Measurements from ENCODE around the gene GSS. TPM values are rescaled to one million over a fixed set of nuclear protein-coding genes. Genes with fewer than 3 reads are reported as not detected.
A peak's percentile ranks its signal among the peaks of the same experiment; 100 is the strongest.

GSS gene
- total RNA-seq, 1 experiment from 2014 or later, result 110 TPM

DNA sequence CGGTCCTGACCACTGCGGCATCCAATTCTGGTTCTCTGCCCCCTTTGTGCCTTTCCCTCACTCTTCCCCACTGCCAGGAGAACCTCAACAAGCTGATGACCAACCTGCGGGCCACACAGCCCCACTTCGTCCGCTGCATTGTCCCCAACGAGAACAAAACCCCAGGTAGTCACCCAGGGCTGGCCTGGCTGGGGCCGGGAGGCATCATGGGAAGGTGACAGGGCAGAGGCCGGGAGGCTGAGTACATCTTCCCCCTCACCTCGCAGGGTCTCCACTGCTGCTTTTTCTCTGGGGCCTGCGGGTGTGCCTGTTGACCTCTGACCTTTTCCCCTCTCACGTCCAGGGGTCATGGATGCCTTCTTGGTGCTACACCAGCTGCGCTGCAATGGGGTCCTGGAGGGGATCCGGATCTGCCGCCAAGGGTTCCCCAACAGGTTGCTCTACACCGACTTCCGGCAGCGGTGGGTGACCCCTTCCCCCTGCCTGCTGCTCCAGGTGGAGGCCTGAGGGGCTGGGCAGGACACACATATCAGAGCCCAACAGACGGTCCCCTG, 35.1 kb upstream of the GSS start:
- BruUV-seq (replicated peaks), result no TSS peak
- no peak for DNase-seq
- no peak overlapping the region for H3K4me3 Mint-ChIP-seq (ENCODE audit: low read depth, unreplicated experiment)
- TF ChIP-seq, protein P1, sequence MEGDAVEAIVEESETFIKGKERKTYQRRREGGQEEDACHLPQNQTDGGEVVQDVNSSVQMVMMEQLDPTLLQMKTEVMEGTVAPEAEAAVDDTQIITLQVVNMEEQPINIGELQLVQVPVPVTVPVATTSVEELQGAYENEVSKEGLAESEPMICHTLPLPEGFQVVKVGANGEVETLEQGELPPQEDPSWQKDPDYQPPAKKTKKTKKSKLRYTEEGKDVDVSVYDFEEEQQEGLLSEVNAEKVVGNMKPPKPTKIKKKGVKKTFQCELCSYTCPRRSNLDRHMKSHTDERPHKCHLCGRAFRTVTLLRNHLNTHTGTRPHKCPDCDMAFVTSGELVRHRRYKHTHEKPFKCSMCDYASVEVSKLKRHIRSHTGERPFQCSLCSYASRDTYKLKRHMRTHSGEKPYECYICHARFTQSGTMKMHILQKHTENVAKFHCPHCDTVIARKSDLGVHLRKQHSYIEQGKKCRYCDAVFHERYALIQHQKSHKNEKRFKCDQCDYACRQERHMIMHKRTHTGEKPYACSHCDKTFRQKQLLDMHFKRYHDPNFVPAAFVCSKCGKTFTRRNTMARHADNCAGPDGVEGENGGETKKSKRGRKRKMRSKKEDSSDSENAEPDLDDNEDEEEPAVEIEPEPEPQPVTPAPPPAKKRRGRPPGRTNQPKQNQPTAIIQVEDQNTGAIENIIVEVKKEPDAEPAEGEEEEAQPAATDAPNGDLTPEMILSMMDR (IDR thresholded peaks at IDR 0.05; ENCODE audit: unreplicated experiment), result no peak
- CTCF ChIA-PET, result interaction anchor here (1.0 kb wide), 1 partner anchor 115 kb away, joined by 4 read pairs; no protein-coding TSS in a partner anchor
- H3K27ac Mint-ChIP-seq (ENCODE audit: unreplicated experiment), result peak overlapping the region; percentile 28
- peaks cover 60% of the 10 kb centered on the region for H3K36me3 Mint-ChIP-seq (ENCODE audit: insufficient read depth, unreplicated experiment)
- intact Hi-C loops (cut with micrococcal nuclease; ENCODE audit: unreplicated experiment), result no loop called here
- H3K4me1 Mint-ChIP-seq (ENCODE audit: low read depth, unreplicated experiment), result no peaks in the 10 kb centered on the region
- H3K9me3 Mint-ChIP-seq (ENCODE audit: low read depth, unreplicated experiment), result no peaks in the 10 kb centered on the region
- H3K27me3 Mint-ChIP-seq (ENCODE audit: unreplicated experiment), result peaks cover 11% of the 10 kb centered on the region

DNA sequence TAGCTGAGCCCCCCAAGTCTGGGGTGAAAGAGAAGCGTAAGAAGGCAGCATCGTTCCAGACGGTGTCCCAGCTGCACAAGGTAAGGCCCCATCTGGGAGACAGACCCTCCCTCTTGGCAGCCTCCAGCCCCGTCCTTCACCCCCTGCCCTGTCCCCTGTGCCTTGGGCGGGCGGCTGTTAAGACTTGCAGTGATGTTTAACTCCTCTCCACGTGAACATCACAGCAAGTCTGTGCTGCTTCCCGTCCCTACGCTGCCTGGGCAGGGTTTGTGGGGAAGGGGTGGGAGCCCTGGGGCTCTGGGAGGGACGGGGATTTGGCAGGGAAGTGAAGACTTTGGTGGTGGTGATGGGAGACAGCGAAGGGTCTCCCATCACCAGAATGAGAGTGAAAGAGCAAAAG, 34.6 kb upstream of the GSS start:
- H3K27me3 Mint-ChIP-seq (ENCODE audit: unreplicated experiment), result peaks cover 16% of the 10 kb centered on the region
- H3K9me3 Mint-ChIP-seq (ENCODE audit: low read depth, unreplicated experiment), result no peaks in the 10 kb centered on the region
- no peak overlapping the region for H3K27ac Mint-ChIP-seq (ENCODE audit: unreplicated experiment)
- intact Hi-C loops (cut with micrococcal nuclease; ENCODE audit: unreplicated experiment), result no loop called here
- BruUV-seq (replicated peaks), result no TSS peak
- H3K4me3 Mint-ChIP-seq (ENCODE audit: low read depth, unreplicated experiment), result no peak overlapping the region
- peaks cover 5% of the 10 kb centered on the region for H3K4me1 Mint-ChIP-seq (ENCODE audit: low read depth, unreplicated experiment)
- CTCF ChIA-PET, result interaction anchor here (1.0 kb wide), 1 partner anchor 115 kb away, joined by 4 read pairs; no protein-coding TSS in a partner anchor
- no peak for DNase-seq
- peaks cover 65% of the 10 kb centered on the region for H3K36me3 Mint-ChIP-seq (ENCODE audit: insufficient read depth, unreplicated experiment)
- TF ChIP-seq, protein P1 (IDR thresholded peaks at IDR 0.05; ENCODE audit: unreplicated experiment), result no peak

DNA sequence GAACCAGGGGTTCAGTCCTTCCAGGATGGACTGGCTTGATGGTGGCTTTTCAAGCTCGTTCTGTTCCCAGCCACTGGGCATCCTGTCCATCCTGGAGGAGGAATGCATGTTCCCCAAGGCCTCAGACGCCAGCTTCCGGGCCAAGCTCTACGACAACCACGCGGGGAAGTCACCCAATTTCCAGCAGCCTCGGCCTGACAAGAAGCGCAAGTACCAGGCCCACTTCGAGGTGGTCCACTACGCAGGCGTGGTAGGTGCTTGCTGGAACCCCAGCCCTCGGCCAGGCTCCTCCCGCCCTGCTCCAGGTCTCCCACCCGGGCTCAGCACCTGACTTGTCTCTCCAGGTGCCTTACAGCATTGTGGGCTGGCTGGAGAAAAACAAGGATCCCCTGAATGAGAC, 34.1 kb upstream of the GSS start:
- Mint-ChIP-seq H3K36me3 (ENCODE audit: insufficient read depth, unreplicated experiment) (peaks cover 69% of the 10 kb centered on the region), H3K9me3 (ENCODE audit: low read depth, unreplicated experiment) (no peaks in the 10 kb centered on the region), H3K4me1 (ENCODE audit: low read depth, unreplicated experiment) (peaks cover 10% of the 10 kb centered on the region), H3K27ac (ENCODE audit: unreplicated experiment) (no peak overlapping the region), H3K4me3 (ENCODE audit: low read depth, unreplicated experiment) (no peak overlapping the region), H3K27me3 (ENCODE audit: unreplicated experiment) (peaks cover 22% of the 10 kb centered on the region)
- CTCF ChIA-PET, result interaction anchor here (1.0 kb wide), 1 partner anchor 114 kb away, joined by 4 read pairs; no protein-coding TSS in a partner anchor
- TF ChIP-seq, protein P1 (IDR thresholded peaks at IDR 0.05; ENCODE audit: unreplicated experiment), result no peak
- BruUV-seq (replicated peaks), result no TSS peak
- intact Hi-C loops (cut with micrococcal nuclease; ENCODE audit: unreplicated experiment), result no loop called here
- no peak for DNase-seq

DNA sequence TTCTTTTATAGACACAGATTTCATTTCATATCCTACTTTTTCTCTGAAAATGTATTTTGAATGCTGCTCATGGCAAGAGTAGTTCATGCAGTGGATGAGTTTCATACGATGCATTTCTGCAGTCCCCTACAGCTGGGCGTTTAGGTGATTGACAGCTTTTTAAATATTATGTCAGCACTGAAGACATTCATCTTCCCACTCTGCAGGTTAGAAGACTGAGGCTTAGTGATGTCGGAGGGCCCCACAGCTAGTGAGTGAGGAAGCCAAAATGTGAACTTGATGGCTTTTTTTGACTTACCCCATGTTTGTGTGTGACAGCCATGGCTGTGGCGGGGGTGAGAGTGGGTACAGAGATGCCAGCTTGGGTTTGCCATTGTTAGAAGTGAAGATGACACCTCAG, 33.5 kb upstream of the GSS start:
- peaks cover 25% of the 10 kb centered on the region for H3K27me3 Mint-ChIP-seq (ENCODE audit: unreplicated experiment)
- no peak for DNase-seq
- CTCF ChIA-PET, result no interaction called here
- intact Hi-C loops (cut with micrococcal nuclease; ENCODE audit: unreplicated experiment), result no loop called here
- BruUV-seq (replicated peaks), result no TSS peak
- peaks cover 69% of the 10 kb centered on the region for H3K36me3 Mint-ChIP-seq (ENCODE audit: insufficient read depth, unreplicated experiment)
- peaks cover 12% of the 10 kb centered on the region for H3K4me1 Mint-ChIP-seq (ENCODE audit: low read depth, unreplicated experiment)
- H3K4me3 Mint-ChIP-seq (ENCODE audit: low read depth, unreplicated experiment), result no peak overlapping the region
- TF ChIP-seq, protein P1 (IDR thresholded peaks at IDR 0.05; ENCODE audit: unreplicated experiment), result no peak
- no peaks in the 10 kb centered on the region for H3K9me3 Mint-ChIP-seq (ENCODE audit: low read depth, unreplicated experiment)
- H3K27ac Mint-ChIP-seq (ENCODE audit: unreplicated experiment), result no peak overlapping the region
